GM21737 (cell line): Measurements from ENCODE around the gene SLC39A8.
"Not testable (repeated sequence)": the region's sequence is repeated elsewhere in the genome, so short reads cannot be mapped to it uniquely, and the experiment has no call there.

Experiments
- ATAC-seq: cut with Tn5 transposase; IDR thresholded peaks from one replicate; pipeline ENCODE4 v1.9.1; 2021; ENCODE audit warnings: mild to moderate bottlenecking, moderate library complexity; ENCODE audit not compliant: unreplicated experiment

SLC39A8 gene

GRCh38 chr4:102302762-102303161, 42.5 kb downstream of the SLC39A8 start:
- ATAC-seq, result no peak

DNA sequence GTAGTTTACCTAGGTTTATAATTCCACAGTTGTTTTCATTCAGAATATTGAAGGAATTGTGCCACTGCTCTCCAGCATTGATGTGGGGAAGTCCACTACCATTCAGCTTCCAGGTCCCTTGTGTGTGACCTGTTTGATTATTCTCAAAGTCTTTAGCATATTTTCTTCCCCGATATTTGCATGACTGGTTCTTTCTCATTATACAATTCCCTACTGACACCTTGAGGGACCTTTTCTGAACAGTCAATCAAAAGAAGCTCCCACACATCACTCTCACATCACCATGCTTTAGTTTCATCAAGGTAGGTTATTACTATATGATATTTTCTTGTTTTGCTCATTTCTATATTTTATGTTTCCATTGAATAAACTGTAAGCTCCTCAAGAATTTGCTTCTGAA, 44.1 kb downstream of the SLC39A8 start:
- ATAC-seq, result no peak

DNA sequence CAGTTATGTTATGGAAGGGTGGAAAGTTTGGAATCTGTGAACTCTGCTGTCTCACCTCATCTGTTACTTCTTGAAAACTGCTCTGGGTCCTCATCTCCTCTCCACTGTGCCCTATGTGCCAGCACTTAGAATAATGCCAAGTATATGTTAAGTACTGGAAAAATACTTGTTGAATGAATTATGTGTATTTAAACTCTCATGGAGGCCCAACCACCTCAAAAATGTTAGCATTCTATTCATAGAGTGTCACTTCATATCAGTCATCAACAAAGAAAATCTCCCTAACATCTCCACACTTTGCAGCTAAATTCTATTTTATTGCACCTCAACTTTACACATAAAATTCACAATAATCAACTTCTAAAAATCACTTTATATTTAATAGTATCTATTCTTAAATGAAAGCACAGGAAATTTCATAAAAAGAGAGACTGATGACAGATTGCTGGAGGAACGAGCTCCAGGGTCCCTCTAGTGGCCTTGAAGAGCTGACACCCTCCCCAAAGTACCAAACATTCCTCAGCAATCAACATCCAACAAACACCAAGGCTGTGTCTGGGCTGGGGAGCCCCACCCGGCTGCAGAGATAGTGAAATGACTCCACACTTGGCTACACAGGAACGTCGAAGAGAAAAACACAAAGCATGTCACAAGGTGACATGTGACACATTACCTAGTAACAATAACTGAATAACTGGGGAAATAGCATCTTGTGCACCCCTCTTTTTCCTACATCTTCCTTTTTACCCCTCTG, 45.8 kb downstream of the SLC39A8 start:
- ATAC-seq, result peak; percentile 80

GRCh38 chr4:102298716-102299115, 46.6 kb downstream of the SLC39A8 start:
- no peak for ATAC-seq

- ATAC-seq, result no peak
Measured at GRCh38 chr4:102295153-102295862, 50.0 kb downstream of the SLC39A8 start.

- ATAC-seq, result no peak
Measured at GRCh38 chr4:102288497-102288896, 56.8 kb downstream of the SLC39A8 start.

GRCh38 chr4:102285831-102286230, 59.5 kb downstream of the SLC39A8 start:
- ATAC-seq, result no peak

DNA sequence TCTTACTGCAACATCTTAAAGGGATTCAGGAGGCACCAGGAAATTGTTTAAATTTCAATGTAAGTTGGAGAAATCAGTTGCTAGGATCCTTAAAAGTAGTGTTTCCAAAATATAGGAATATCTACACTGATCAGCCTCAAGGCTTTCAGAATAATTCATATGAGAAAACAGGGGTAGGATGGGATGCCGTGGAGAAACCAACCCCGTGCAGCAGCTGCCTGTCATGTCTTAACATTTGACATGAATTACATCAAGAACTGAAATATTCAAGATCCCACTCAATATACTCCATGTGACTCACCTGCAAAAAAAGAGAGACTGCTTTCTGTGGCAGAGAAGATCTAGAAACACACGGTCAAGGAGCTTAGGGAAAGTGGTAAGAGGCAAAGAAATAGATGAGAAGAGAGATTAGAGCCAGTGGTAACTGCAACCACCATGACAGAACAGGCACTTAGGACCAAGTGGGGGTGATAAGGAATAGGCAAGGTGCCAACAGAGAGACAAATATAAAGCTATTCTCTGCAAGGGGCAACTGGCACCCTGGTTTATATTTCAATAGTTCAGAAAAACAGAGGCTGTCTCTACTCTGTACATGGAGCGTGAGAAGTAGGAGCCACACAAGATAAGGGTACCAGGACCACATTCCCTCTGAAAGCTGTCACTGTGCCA, 64.0 kb downstream of the SLC39A8 start:
- ATAC-seq, result no peak

DNA sequence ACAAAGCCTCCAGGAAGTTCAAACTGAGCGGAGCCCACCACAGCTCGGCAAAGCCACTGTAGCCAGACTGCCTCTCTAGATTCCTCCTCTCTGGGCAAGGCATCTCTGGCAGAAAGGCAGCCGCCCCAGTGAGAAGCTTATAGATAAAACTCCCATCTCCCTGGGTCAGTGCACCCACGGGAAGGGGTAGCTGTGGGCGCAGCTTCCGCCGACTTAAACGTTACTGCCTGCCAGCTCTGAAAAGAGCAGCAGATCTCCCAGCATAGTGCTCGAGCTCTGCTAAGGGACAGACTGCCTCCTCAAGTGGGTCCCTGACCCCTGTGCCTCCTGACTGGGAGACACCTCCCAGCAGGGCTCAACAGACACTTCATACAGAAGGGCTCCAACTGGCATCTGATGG, 72.0 kb downstream of the SLC39A8 start:
- ATAC-seq, result not testable (repeated sequence)

- no peak for ATAC-seq
Measured at GRCh38 chr4:102272318-102272717, 73.0 kb downstream of the SLC39A8 start.

- ATAC-seq, result no peak
Measured at GRCh38 chr4:102268355-102268754, 76.9 kb downstream of the SLC39A8 start.

DNA sequence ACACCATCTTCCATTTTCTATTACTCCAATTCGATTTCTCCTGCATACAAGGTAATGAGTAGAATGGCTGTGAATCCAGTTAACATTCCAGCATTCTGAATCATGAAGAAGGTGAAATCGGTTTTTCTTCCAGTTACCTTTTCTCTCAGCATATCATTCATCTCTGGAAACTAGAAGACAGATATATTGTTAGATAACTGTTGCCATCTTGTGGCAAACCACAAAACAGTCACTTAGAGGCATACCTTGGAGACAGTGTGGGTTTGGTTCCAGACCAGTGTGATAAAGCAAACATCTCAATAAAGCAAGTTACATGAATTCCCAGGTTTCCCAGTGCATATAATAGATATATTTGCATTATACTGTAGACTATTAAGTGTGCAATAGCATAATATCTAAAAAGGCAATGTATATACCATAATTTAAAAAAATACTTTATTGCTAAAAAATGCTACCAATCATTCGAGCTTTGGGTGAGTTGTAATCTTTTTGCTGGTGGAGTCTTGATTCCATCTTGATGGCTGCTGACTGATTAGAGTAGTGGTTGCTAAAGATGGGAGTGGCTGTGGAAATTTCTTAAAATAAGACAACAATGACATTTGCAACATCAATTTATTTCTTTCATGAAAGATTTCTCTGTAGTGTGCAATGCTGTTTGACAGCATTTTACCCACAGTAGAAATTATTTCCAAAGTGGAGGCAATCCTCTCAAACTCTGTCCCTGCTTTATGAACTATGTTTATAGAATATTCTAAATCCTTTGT, 82.1 kb downstream of the SLC39A8 start:
- ATAC-seq, result peak; percentile 84

DNA sequence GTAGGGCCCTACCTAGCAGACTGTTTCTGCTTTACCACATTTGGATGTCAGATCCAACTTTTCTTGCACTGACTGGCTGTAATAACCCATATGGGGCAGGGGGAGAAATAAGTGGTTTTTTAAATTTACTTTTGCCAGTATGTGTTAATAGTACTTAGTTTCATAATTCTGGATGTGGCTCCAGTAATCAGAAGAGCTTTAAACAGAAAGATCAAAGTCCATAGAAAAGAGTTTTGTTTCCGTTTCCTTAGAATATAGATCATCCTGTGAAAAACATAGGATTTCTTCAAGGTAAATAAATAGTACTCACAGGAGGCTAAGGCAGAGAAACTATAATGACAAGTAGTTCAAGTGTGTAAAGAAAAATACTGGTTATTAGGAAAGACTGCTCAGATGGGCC, 85.6 kb downstream of the SLC39A8 start:
- ATAC-seq, result no peak

DNA sequence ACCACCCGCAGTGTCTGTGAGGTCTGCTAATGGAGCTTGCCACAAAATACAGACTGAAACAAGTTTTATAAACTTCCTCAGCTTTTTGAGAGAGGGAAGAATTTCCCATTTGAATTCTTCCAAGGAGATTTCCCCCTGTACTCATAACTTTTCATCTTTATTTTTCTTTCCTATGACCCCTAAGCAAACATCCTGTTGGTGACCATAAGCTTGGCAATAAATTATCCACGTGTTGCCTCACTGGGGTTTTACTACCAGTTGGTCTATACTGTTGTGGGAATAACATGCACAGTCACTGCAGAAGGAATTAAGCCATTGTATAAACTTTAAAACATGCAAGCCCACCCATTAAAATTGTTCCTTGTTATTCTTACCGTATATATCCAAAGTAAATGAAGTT, 86.2 kb downstream of the SLC39A8 start:
- no peak for ATAC-seq

- no peak for ATAC-seq
Measured at GRCh38 chr4:102256321-102256720, 89.0 kb downstream of the SLC39A8 start.

- ATAC-seq, result no peak
Measured at GRCh38 chr4:102253860-102254259, 91.4 kb downstream of the SLC39A8 start.

- ATAC-seq, result no peak
Measured at GRCh38 chr4:102252171-102252570, 93.1 kb downstream of the SLC39A8 start.

DNA sequence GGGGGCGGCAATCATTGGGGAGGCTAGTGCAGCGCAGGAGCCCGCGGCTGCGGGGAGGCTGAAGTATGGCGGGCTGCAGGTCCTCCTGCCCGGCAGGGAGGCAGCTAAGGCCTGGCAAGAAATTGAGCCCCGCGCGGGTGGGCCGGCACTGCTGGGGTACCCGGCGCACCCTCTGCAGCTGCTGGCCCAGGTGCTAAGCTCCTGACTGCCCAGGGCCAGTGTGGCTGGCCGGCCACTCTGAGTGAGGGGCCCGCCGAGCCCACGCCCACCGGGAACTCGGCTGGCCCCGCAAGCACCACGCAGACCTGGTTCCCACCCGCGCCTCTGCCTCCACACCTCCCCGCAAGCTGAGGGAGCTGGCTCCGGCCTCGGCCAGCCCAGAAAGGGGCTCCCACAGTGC, 94.9 kb downstream of the SLC39A8 start:
- ATAC-seq, result no peak

DNA sequence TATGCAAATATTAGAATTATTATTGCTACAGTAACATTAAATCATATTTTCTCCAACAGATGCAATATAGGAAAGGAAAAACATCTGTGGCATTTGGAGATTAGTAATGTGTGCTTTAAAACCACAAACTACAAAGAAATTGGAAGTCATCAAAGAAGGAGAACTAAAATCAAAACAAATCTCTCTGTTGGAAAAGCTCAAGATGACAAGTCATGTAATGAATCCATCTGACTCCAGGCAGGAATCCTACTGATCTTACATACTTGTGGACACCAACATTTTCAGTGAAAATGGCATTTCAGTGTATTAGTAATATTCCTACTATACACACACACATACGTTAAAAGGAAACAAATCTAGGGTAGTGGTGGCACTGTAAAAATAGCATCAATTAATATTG, 98.2 kb downstream of the SLC39A8 start:
- no peak for ATAC-seq

- no peak for ATAC-seq
Measured at GRCh38 chr4:102246416-102246815, 98.9 kb downstream of the SLC39A8 start.

GRCh38 chr4:102244878-102245535, 100.3 kb downstream of the SLC39A8 start:
- ATAC-seq, result no peak
